ENCODE measurements around the gene RARB. TPM values are rescaled to one million over a fixed set of nuclear protein-coding genes. Genes with fewer than 3 reads are reported as not detected.

Gene RARB
- total RNA-seq, 2 experiments from 2014 or later: not detected

- TF ChIP-seq CTCF (IDR thresholded peaks at IDR 0.05): no peak
- Mint-ChIP-seq H3K36me3 (ENCODE audit: low read depth) (no peaks in the 10 kb centered on the region), H3K9me3 (no peaks in the 10 kb centered on the region), H3K27ac (no peak overlapping the region), H3K4me1 (ENCODE audit: low read depth) (no peaks in the 10 kb centered on the region), H3K27me3 (peaks cover 4% of the 10 kb centered on the region), H3K4me3 (no peak overlapping the region)
- ChIA-PET CTCF (no interaction called here), POLR2A (no interaction called here)
- no peak for DNase-seq
- no peak for ATAC-seq
- intact Hi-C loops (cut with micrococcal nuclease): no loop called here
Measured at GRCh38 chr3:25479727-25480010, 51.6 kb downstream of the RARB start.

GRCh38 chr3:25480811-25481210 is 52.7 kb downstream of the RARB start:
- ATAC-seq: no peak
- no peaks in the 10 kb centered on the region for H3K9me3 Mint-ChIP-seq
- H3K36me3 Mint-ChIP-seq (ENCODE audit: low read depth): no peaks in the 10 kb centered on the region
- H3K27ac Mint-ChIP-seq: no peak overlapping the region
- ChIA-PET CTCF (interaction anchor here (1.2 kb wide), 1 partner anchor 112 kb away, joined by 4 read pairs; no protein-coding TSS in a partner anchor), POLR2A (no interaction called here)
- no peak for DNase-seq
- no peak for TF ChIP-seq CTCF (IDR thresholded peaks at IDR 0.05)
- no peaks in the 10 kb centered on the region for H3K4me1 Mint-ChIP-seq (ENCODE audit: low read depth)
- no peak overlapping the region for H3K4me3 Mint-ChIP-seq
- intact Hi-C loops (cut with micrococcal nuclease): no loop called here
- peaks cover 4% of the 10 kb centered on the region for H3K27me3 Mint-ChIP-seq

- Mint-ChIP-seq H3K27me3 (peaks cover 4% of the 10 kb centered on the region), H3K27ac (no peak overlapping the region), H3K4me3 (no peak overlapping the region), H3K9me3 (no peaks in the 10 kb centered on the region), H3K36me3 (ENCODE audit: low read depth) (no peaks in the 10 kb centered on the region), H3K4me1 (ENCODE audit: low read depth) (no peaks in the 10 kb centered on the region)
- ChIA-PET POLR2A (interaction anchor here (0.7 kb wide), 1 partner anchor 21 kb away, joined by 3 read pairs; no protein-coding TSS in a partner anchor), CTCF (interaction anchor here (1.2 kb wide), 1 partner anchor 112 kb away, joined by 4 read pairs; no protein-coding TSS in a partner anchor)
- no peak for TF ChIP-seq CTCF (IDR thresholded peaks at IDR 0.05)
- intact Hi-C loops (cut with micrococcal nuclease): no loop called here
- no peak for DNase-seq
- no peak for ATAC-seq
Measured at GRCh38 chr3:25481386-25481785, 53.3 kb downstream of the RARB start.

GRCh38 chr3:25483456-25483855 is 55.4 kb downstream of the RARB start:
- no peaks in the 10 kb centered on the region for H3K4me1 Mint-ChIP-seq (ENCODE audit: low read depth)

GRCh38 chr3:25485673-25486072 is 57.6 kb downstream of the RARB start:
- Mint-ChIP-seq H3K4me3 (no peak overlapping the region), H3K27ac (no peak overlapping the region), H3K27me3 (peaks cover 4% of the 10 kb centered on the region), H3K4me1 (ENCODE audit: low read depth) (no peaks in the 10 kb centered on the region), H3K9me3 (no peaks in the 10 kb centered on the region), H3K36me3 (ENCODE audit: low read depth) (no peaks in the 10 kb centered on the region)
- TF ChIP-seq CTCF (IDR thresholded peaks at IDR 0.05): no peak
- ATAC-seq (no peak), DNase-seq (no peak)
- intact Hi-C loops (cut with micrococcal nuclease): no loop called here
- ChIA-PET CTCF (no interaction called here), POLR2A (no interaction called here)

More at GRCh38 chr3:25483456-25483855, 55.4 kb downstream of the RARB start:
- Mint-ChIP-seq H3K9me3 (no peaks in the 10 kb centered on the region), H3K27ac (no peak overlapping the region), H3K4me3 (no peak overlapping the region), H3K36me3 (ENCODE audit: low read depth) (no peaks in the 10 kb centered on the region), H3K27me3 (peaks cover 4% of the 10 kb centered on the region)
- ChIA-PET CTCF (no interaction called here), POLR2A (no interaction called here)
- DNase-seq (no peak), ATAC-seq (no peak)
- no peak for TF ChIP-seq CTCF (IDR thresholded peaks at IDR 0.05)
- intact Hi-C loops (cut with micrococcal nuclease): no loop called here

Measured in activated CD8-positive, alpha-beta T cell treated with anti-CD3 and anti-CD28 coated beads for 36 hours (primary cell).